Stimulated activated CD8-positive, alpha-beta memory T cell treated with anti-CD3 and anti-CD28 coated beads, Interleukin-2, amount 100 ng/mL, for 1 hour (primary cell): ENCODE results near the gene SLC38A9.
"Not testable (repeated sequence)": the region's sequence is repeated elsewhere in the genome, so short reads cannot be mapped to it uniquely, and the experiment has no call there.

Experiments
- DNase-seq, 2 donors: peaks; one replicate each; pipeline ENCODE4 v3.0.0-alpha.2; 2020; ENCODE audit warnings: low read depth in 2 of 2

SLC38A9 gene

DNA sequence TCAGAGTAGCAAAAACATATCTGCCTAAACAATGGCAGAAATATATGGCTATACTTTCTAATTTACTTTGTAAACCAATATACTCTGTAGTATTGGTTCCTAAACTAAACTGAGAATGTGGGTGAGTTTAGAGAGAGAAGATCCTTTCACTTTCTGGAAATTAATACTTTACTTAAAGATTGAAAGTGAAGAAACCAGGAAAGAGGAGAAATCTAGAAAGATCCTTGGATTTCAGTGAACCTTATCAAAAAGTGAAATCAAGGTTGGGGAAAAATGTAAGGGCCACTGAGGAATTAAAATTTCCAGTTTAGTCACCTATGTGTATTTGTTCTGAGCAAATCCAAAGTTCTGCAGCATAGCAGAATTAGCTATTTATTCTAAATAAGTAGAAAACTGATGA lies 5.9 kb downstream of the SLC38A9 start:
- no peak for DNase-seq

DNA sequence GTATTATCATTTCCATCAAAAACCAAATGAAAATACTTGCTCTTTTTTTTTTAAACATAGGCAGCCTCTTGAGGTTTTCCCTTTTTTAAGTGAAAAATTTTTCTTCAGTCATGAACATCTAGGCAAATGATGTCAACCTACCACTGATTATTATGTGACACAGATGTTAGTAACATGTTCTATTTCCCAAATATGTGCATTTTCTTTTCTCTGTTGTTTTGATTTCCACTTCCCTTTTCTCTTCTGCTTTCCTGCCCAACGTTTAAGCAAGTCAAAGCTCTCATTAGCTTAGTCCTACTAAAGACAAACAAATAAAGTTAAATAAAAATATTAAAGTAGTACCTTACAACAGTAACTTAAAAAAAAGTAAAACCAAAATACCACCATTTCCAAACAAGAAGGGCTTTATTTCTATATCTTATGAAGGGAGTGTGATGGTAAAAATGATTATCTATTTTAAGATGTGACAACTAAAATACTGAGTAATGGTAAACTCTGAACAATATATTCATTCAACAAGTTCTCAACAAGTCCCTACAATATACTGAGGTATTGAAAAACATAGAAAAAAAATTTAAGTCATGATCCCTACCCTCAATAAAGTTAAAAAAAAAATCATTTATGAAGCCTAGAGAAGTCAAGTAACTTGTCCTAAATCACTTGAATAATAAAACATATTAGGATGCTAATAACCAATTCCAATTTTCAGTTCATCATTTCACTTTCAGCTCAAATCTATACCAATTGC lies 9.4 kb downstream of the SLC38A9 start:
- no peak for DNase-seq

DNA sequence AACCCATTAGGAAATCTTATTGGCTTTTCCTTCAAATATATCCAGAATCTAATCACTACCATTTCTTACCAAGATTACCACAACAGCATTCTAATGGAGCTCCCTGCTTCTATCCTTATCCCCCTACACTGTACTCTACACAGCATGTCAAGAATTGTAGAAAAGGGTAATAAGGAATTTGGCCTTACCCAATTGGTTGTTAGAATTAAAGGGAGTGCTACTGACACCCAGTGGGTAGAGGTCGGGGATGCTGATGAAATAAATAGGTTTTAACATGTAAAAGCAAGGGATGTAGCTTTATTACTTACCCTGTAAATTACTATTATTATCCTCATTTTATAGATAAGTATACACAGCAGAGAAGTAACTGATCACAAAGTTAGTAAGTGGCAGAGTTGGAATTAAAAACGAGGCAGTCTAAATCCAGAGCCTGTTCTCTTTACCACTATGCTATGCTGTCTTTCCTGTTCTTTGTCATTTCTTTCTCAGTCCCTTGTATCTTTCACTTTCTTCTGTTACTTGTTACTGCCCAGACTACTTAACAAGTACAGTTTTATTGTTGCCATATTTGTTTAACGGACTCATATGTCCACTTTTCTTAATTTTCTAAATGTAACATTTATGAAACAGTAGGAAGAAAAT lies 10.5 kb downstream of the SLC38A9 start:
- DNase-seq: no peak

DNA sequence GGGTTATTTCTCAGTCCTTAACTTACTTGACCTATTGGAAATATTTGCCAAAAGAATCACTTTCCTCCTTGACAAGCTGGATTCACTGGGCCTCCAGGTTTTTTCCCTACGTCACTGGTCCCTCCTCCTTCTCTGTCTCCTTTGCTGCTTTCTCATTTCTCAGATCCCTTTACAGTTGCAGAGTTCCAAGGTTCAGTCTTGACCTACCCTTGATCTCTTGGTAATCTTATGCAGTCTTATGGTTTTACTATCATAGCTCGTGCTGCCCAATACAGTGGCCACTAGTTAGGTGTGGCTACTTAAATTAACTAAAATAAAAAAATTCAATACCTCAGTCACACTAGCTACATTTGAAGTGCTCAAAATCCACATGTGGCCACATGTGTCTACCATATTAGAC lies 11.4 kb downstream of the SLC38A9 start:
- no peak for DNase-seq

DNA sequence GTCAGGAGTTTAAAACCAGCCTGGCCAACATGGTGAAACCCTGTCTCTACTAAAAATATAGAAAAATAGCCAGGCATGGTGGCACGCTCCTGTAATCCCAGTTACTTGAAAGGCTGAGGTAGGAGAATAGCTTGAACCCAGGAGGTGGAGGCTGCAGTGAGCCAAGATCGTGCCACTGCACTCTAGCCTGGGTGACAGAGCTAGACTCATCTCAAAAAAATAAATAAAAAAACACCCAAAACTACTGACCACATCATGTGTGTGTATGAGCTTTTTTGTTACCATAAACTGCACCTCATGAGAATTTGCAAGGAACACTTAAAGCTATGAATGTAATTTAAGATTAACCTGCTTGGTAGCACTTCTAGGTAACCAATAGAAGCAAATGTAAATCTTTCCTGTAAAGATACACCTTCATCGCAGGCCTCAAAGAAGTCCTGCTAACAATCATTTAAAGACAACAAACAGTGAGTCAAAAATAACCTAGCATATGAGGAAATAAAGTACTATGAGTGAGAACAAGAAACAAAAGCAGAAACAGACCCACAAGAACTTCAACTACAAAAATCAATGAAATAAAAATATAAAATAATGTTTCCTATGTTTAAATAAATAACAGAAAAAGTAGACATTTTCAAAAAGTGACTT lies 13.0 kb downstream of the SLC38A9 start:
- no peak for DNase-seq

DNA sequence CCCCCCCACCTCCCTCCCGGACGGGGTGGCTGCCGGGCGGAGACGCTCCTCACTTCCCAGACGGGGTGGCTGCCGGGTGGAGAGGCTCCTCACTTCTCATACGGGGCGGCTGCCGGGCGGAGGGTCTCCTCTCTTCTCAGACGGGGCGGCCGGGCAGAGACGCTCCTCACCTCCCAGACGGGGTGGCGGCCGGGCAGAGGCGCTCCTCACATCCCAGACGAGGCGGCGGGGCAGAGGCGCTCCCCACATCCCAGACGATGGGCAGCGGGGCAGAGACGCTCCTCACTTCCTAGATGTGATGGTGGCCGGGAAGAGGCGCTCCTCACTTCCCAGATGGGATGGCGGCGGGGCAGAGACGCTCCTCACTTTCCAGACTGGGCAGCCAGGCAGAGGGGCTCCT lies 15.4 kb downstream of the SLC38A9 start:
- not testable (repeated sequence) for DNase-seq

DNA sequence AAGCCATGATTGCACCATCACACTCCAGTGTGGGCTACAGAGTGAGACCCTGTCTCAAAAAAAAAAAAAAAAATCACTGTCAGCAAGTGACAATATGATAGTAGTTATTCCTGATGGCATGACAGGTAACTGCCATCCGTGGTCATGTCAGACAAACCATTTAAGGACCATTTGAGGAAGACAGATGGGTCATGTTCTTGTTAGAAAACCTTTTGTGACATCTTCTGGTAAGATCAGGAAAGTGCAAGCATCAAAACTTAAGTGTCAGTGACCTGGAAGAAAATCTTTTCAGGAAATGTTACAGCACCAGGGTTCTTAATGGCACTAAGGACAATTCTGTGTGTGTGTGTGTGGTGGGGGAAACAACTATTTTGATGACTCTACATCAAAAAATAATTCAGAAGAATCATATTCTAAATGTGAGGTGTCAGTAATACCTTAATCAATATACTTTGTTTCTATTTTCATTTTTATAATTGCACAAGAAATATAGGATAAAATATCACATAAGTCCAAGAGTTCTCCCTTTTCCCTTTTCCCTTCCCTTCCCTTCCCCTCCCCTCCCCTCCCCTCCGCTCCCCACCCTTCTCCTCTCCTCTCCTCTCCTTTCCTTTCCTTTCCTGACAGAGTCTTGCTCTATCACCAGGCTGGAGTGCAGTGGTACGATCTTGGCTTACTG lies 17.8 kb downstream of the SLC38A9 start:
- no peak for DNase-seq

DNA sequence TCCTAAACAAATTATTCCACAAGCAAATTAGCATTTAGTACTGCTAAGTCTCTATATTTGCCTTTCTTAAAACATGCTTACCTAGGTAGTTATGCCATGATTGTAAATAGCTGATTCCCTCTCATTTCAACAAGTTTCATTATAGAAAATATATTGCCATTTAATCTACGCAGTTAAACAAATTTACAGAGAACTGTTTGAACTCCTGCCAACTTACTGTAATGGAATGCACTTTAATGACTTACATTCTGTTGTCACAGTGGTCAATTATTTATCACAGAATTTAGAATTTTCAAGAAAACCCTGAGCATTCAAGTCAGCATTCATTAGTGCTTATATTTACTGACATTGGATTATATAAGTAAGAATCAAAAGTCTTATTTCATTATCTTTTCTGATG lies 19.6 kb downstream of the SLC38A9 start:
- DNase-seq: no peak

DNA sequence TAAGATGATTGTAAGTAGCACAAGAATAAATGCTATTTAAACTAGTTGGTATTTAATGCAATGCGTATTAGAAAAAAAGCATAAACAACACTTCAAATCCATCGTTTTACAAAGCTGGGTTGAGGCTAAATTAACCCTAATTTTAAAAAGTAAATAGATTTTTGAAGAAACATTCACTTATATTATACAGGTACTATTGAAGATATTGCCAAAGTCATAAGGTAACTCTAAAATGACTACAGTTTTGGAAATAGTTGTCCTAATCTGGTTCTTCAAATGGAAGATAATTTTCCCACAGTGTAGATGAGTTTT lies 20.1 kb downstream of the SLC38A9 start:
- DNase-seq: no peak

DNA sequence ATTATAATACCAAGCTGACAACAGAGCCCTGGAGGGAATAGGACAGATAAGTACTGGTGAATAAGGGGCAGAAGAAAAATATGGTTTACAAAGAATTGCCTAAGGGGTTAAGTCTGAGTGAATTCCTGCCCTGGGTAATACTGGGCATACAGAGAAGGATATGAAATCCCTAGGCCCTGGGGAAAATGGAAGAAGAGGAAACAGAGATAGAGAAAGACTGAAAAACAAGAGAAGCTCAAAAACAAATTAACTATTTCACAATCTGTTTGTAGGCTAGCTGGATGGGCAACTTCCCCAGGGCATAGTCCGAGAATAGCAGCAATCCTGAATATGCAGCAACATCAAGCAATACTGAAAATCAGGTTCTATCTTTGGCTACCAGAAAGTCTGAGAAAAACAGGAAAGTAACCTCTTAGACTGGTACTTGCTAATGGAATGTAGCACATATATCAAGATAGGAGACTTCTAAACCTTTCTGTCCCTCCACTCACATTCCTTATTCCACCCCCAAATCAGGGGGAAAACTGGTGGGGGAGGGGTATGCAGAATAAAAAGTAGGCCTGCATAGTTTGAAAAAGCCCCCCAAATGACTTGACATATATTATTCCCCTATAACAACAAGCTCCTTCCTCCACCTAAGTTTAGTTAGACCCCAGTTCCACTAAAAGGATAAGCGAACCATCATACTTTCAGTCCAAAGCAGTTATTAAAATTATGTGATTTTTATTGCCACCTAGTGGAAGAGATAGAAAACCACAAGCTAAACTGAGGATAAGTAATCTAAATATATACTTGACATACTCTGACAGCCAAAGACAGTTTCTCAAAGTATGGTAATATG lies 20.6 kb downstream of the SLC38A9 start:
- no peak for DNase-seq

DNA sequence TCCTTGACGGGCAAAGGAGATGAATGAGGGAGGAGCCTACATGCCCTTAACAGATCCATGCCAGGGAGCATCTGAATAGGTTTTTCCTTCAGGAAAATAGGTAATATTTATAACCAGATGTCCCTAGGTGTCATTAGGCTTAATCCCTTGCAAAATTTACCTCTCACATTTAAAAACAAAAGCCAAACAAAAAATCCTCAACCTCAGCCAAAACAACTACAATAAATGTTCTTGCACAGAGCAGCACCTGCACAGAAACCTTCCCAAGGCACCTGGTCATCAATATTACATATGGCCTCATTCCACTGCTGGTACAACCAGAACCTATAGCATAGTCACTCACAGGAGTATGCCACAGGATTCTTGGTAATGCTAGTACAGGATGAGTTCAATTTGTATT lies 30.1 kb downstream of the SLC38A9 start:
- no peak for DNase-seq

DNA sequence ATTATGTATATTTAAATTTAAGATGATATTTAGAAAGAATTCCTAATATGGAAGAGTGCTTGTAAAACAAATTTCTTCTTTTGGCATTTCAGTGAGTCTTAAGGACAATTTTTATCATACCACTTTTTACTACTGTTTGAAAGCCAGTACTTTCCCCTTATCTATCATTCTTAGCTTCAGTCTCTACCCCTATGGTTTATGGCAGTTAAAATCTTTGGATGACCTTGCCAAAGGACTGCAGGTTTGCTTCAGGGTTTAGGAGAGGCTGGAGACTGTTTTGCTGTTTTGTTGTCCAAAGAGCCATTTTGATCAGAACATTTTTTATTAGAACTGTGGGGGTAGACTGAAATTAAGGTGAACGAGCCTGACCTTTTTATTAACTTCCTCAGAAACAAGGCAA lies 30.8 kb downstream of the SLC38A9 start:
- DNase-seq: no peak

DNA sequence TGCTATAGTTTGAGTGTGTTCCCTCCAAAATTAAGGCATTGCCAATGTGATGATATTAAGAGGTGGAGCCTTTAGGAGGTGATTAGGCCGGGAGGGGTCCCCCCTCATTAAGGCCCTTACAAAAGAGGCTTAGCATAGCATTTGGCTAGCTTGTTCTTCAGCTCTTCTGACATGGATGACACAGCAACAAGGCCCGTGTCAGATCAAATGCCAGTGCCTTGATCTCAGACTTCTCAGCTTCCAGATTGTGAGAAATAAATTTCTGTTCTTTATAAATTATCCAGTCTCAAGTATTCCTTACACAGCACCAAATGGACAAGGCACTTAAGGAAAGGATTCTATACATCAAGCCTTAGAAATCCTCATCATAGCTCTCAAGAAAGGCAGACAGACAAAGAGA lies 31.8 kb downstream of the SLC38A9 start:
- no peak for DNase-seq

DNA sequence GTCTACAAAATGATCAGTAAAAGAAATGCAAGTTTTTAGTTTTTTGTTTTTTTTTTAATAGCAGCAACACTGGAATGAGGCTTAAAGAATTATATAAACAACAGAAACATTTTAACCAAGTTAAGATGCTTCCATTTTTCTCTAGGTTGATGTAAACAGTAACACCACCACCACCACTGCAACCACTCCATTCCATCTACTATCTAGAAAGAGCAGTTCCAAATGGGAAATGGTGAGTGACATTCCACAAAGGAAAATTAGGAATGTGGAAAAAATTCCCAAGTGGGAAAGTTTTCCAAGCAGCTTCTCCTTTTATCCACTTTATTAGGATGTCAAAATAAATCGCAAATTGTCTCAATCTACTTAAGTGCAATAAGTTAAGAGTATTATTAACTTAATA lies 32.6 kb downstream of the SLC38A9 start:
- DNase-seq: no peak

DNA sequence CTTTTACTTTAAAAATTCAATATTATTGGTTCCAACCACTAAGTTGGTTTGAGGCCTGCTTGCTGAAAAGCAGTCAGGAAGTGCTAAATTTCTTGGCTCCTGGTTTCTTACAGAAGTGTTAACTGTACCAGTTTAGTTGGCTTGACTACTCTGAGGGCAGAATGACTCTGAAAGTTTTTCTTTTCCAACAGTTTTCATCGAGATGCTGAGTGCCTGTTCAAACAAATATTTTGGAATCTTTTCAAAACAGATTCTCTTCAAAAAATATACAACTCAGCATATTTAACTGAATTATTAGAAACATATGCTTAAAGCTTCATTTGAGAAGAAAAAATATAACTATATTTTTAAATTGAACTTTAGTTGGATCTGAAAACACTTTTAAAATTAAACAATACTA lies 37.0 kb downstream of the SLC38A9 start:
- no peak for DNase-seq

DNA sequence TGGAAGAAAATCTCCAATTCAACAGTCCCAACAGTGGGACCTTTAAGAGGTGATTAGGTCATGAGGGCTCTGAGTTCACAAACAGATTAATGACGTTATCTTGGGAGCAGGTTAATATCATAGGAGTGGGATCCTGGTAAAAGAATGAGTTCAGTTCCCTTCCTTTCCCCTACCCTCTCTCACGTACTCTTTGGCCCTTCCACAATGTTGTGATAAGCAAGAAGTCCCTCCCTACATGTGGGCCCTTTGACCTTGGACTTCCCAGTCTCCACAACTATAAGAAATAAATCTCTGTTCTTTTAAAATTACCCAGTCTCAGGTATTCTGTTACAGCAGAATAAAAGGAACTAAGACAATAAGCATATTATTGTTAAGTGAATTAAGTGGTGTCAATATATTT lies 37.8 kb downstream of the SLC38A9 start:
- DNase-seq: no peak

DNA sequence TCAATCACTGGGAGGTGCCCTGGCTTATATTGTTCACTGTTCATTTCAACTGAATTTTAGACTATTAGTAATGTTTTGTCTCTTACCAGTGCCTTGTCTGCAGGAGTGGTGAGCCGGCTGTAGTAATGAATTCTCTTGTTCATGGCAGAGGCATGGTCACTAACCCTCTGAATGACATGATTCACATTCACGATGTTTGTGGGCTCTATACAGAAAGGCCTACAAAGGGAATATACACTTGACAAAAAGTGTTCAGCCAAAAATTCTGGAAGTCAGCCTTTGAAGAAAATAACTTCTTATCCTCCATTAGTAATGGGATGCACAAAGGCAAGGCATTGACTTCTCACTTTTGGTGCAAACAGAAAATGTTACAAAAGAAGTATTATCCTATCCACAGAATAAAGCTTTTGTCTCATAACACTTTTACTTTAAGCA lies 39.6 kb downstream of the SLC38A9 start:
- no peak for DNase-seq

DNA sequence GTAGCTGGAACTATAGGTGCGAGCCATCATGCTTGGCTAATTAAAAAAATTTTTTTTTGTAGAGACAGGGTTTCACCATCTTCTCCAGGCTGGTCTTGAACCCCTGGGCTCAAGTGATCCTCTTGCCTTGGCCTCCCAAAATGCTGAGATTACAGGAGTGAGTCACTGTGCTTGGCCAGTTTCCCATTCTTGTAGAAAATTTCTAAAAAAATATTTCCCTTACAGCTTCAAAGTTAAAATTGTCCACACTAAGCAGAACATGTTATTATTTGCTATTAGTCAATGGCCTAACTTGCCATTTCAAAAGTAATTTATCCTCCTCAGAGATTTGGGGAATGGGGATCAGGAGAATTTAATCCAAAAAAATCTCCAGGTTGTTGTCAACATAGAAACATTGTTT lies 40.1 kb downstream of the SLC38A9 start:
- DNase-seq: no peak

DNA sequence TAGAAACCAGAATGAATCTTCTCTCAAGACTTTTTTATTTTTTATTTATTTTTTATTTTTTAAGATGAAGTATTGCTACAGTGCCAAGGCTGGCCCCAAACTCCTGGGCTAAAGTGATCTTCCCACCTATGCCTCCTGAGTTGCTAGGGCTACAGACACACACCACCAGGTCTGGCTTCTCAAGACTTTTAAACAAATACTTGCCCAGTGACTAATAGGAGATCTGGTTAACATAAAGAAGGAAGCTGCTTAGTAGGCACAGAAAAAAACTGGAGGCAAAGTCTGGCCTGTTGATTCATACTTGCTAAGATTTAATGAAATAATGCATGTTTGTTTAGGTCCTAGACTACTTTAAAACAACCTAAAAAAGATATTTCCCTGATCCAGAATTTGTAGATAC lies 43.8 kb downstream of the SLC38A9 start:
- no peak for DNase-seq

DNA sequence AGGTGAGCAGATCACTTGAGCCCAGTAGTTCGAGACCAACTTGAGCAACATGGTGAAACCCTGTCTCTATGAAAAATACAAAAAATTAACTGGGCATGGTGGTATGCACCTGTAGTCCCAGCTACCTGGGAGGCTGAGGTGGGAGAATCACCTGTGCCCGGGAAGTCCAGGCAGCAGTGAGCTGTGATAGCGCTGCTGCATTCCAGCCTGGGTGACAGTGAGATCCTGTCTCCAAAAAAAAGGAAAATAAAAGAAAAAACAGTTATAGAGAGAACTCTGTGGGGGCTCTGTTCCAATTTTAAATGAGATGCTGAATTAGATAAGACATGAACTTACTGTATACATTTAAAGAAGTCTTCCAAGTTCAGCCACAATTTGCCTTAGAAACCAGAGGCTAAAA lies 44.2 kb downstream of the SLC38A9 start:
- DNase-seq: no peak

DNA sequence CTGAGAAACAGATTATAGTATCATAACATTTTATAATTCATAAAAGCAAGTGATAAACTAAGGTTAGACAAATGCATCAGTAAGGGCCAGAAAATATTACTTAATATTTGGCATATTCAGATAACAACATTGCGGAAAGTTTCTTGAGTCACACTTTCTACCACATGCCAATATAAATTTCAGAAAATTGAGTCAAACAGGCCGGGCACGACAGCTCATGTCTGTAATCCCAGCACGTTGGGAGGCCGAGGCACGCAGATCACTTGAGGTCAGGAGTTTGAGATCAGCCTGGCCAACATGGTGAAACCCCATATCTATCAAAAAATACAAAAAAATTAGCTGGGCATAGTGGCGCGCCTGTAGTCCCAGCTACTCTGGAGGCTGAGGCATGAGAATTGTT lies 47.1 kb downstream of the SLC38A9 start:
- DNase-seq: no peak

DNA sequence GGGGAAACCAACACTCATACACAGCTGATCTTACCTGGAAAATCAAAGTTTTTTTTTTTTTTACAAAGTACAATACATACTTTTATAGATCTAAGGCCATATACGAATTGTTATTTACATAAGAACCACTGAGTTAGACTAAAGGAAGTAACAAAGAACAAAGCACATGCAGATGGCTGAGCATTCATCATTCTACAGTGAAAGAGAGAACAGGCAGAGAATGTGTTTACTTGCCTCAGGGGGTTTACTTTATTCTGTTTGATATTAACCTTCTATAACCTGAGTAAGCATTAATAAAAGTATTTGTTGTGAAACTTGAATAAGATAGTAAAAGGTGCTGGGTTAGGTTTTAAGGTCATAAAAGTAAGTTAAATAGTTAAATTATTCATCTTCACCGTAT lies 54.7 kb downstream of the SLC38A9 start:
- no peak for DNase-seq
